Mesothelial cell of epicardium (in vitro differentiated cells): ENCODE data around the gene KCNK5. TPM values are rescaled to one million over a fixed set of nuclear protein-coding genes. Genes with fewer than 3 reads are reported as not detected.

Source experiments
- DNase-seq, 2 experiments: peaks; one replicate each; pipeline ENCODE4 v3.0.0; 2021; ENCODE audit warnings: low spot score in 2 of 2; ENCODE audit not compliant: unreplicated experiment in 2 of 2
- H3K27ac Mint-ChIP-seq: 2 replicates; pipeline ENCODE4 v1.8.0; 2021; ENCODE audit warnings: mixed read lengths
- H3K27me3 Mint-ChIP-seq: 2 replicates; pipeline ENCODE4 v1.8.0; 2021; ENCODE audit warnings: low read depth, mixed read lengths
- H3K36me3 Mint-ChIP-seq: 2 replicates; pipeline ENCODE4 v1.8.0; 2021; ENCODE audit warnings: mixed read lengths
- H3K4me1 Mint-ChIP-seq: 2 replicates; pipeline ENCODE4 v1.8.0; 2021; ENCODE audit warnings: mixed read lengths
- H3K4me3 Mint-ChIP-seq: 2 replicates; pipeline ENCODE4 v1.8.0; 2021; ENCODE audit warnings: mild to moderate bottlenecking, moderate library complexity, mixed read lengths
- H3K9me3 Mint-ChIP-seq: 2 replicates; pipeline ENCODE4 v1.8.0; 2021; ENCODE audit warnings: mixed read lengths
- CTCF ChIP-seq: fragments of 200-600 bp; sonication (generic); IDR thresholded peaks from one replicate; pipeline ENCODE4 v1.5.0; 2021; ENCODE audit warnings: antibody characterized with exemption; ENCODE audit not compliant: unreplicated experiment
- total RNA-seq: library from RNA; stranded (reverse); gene quantifications from 3 replicates; pipeline ENCODE4 v1.2.1, GENCODE V29; 2021

KCNK5 gene, protein sequence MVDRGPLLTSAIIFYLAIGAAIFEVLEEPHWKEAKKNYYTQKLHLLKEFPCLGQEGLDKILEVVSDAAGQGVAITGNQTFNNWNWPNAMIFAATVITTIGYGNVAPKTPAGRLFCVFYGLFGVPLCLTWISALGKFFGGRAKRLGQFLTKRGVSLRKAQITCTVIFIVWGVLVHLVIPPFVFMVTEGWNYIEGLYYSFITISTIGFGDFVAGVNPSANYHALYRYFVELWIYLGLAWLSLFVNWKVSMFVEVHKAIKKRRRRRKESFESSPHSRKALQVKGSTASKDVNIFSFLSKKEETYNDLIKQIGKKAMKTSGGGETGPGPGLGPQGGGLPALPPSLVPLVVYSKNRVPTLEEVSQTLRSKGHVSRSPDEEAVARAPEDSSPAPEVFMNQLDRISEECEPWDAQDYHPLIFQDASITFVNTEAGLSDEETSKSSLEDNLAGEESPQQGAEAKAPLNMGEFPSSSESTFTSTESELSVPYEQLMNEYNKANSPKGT
- 2.5 to 2.9 TPM (median 2.7 TPM) in 3 replicates for total RNA-seq

DNA sequence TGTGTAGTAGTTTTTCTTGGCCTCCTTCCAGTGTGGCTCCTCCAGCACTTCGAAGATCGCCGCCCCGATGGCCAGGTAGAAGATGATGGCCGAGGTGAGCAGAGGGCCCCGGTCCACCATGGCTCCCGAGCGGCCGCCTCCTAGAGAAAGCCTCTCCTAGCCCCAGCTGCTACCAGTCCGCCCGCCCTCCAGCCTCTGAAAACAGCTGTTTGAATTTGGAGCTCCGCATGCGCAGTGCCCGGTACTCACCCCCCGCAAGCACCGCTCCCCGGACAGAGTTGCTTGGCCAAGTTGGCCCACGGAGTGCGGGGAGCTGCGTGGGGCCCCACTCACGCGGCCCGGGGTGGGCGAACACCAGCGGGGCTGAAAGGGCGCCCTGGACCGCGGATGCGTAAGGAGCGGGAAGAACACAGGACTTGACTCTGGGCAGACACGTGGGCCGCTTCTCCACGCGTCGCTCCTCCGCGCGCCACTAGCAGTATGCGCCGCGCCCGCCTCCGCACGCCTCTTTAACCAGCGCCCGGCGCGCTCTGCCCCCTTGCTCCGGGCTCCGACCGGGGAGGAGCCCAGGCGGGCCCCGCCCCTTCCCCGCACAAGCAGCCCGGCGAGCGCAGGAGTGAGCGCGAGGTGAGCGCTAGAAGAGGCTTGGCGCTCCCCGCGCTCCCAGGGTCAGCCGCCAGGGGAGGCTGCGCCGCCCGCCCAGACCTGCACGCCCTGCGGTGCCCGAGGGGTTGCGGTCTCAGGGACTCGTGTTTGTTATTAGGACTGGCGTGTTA lies at the start of gene KCNK5:
Gene KCNK5, minus strand, starts transcription at position 484 of the 776 bp plus-strand sequence. Its CDS starts 364 bp downstream, at position 120.
- H3K4me1 Mint-ChIP-seq, result peaks cover 28% of the 10 kb centered on the region
- no peaks in the 10 kb centered on the region for H3K36me3 Mint-ChIP-seq
- no peaks in the 10 kb centered on the region for H3K9me3 Mint-ChIP-seq
- H3K4me3 Mint-ChIP-seq, result peak within 1 kb of the TSS; percentile 70
- peak; percentile 58 for TF ChIP-seq CTCF
- DNase-seq, result peak; percentile 52 to 71
- no peak within 1 kb of the TSS for H3K27ac Mint-ChIP-seq
- H3K27me3 Mint-ChIP-seq, result peaks cover 27% of the 10 kb centered on the region

- Mint-ChIP-seq H3K27ac (no peak overlapping the region), H3K4me3 (no peak overlapping the region), H3K9me3 (no peaks in the 10 kb centered on the region), H3K27me3 (peaks cover 11% of the 10 kb centered on the region), H3K36me3 (no peaks in the 10 kb centered on the region), H3K4me1 (no peaks in the 10 kb centered on the region)
- TF ChIP-seq CTCF, result no peak
- DNase-seq, result no peak
These were observed 47.2 kb upstream of the KCNK5 start for GRCh38 chr6:39276379-39276995.

DNA sequence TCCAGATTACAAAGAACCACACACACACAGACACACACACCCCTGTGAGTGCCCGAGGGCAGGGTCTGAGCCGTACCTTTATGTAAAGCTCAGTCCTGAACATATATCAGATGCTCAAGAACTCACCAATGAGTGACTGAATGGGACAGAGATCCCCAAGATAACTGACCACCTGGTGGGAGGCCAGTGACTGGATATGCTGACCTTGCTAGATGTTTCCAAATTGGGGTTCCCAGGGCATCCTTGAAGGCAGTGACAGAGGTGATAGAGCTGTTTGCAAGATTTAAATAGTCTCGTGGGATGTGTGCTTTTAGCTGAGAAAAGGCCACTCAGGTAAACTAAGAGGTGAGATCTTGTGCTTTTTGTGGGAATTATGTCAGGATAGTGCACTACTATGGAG lies 45.6 kb upstream of the KCNK5 start:
- no peak for DNase-seq
- no peak overlapping the region for H3K27ac Mint-ChIP-seq
- peaks cover 8% of the 10 kb centered on the region for H3K27me3 Mint-ChIP-seq
- H3K4me3 Mint-ChIP-seq, result no peak overlapping the region
- no peaks in the 10 kb centered on the region for H3K9me3 Mint-ChIP-seq
- TF ChIP-seq CTCF, result no peak
- peaks cover 2% of the 10 kb centered on the region for H3K4me1 Mint-ChIP-seq
- H3K36me3 Mint-ChIP-seq, result no peaks in the 10 kb centered on the region

- TF ChIP-seq CTCF, result no peak
- DNase-seq, result no peak
- Mint-ChIP-seq H3K9me3 (no peaks in the 10 kb centered on the region), H3K27ac (no peak overlapping the region), H3K27me3 (peaks cover 8% of the 10 kb centered on the region), H3K36me3 (no peaks in the 10 kb centered on the region), H3K4me1 (peaks cover 5% of the 10 kb centered on the region), H3K4me3 (no peak overlapping the region)
These were observed 45.2 kb upstream of the KCNK5 start for GRCh38 chr6:39274471-39274870.

DNA sequence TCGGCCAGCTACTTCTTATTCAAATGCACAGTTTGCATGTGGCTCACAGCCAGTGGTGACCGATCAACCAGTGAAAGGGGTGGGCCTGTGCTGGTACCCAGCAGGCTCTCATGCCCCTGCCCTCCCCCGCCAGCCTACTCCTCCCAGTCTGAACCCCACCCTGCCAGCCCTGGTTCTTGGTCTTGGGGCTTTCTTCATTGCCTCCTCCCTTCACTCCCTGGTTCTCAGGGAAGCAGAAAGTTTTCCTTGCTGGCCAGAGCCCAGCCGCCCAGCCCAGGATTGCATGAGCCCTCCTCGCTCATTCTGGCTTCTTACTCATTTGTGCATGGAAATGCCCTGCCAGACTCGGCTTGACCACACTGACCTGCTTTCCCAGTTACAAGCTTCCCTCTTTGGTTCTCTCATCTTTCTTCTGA lies 44.1 kb upstream of the KCNK5 start:
- Mint-ChIP-seq H3K4me1 (peaks cover 8% of the 10 kb centered on the region), H3K9me3 (no peaks in the 10 kb centered on the region), H3K36me3 (no peaks in the 10 kb centered on the region), H3K4me3 (no peak overlapping the region), H3K27ac (no peak overlapping the region), H3K27me3 (peaks cover 8% of the 10 kb centered on the region)
- DNase-seq, result no peak
- TF ChIP-seq CTCF, result no peak
